Esophagus (tissue), 2 donors: Measurements from ENCODE around the gene DHFR. TPM values are rescaled to one million over a fixed set of nuclear protein-coding genes. Genes with fewer than 3 reads are reported as not detected.
"Not testable (repeated sequence)": the region's sequence is repeated elsewhere in the genome, so short reads cannot be mapped to it uniquely, and the experiment has no call there.

Source experiments
- H3K27ac ChIP-seq, 2 donors: one replicate each; pipeline ENCODE4 v1.5.1; 2013; ENCODE audit warnings: low read depth in 2 of 2, mild to moderate bottlenecking in 2 of 2, inconsistent platforms in 1 of 2, low read length in 1 of 2, moderate library complexity in 1 of 2
- H3K27me3 ChIP-seq, 2 donors: one replicate each; pipeline ENCODE4 v1.6.1; 2013; ENCODE audit warnings: low read length in 2 of 2, control low read depth in 1 of 2, mild to moderate bottlenecking in 1 of 2; ENCODE audit not compliant: insufficient read depth in 2 of 2, control insufficient read depth in 1 of 2
- H3K36me3 ChIP-seq, 2 donors: one replicate each; pipeline ENCODE4 v1.6.1; 2013; ENCODE audit warnings: low read length in 1 of 2; ENCODE audit not compliant: control insufficient read depth in 2 of 2, insufficient read depth in 2 of 2
- H3K4me1 ChIP-seq, 2 donors: one replicate each; pipeline ENCODE4 v1.6.1; 2013; ENCODE audit warnings: low read length in 1 of 2; ENCODE audit not compliant: control insufficient read depth in 2 of 2, insufficient read depth in 2 of 2
- H3K4me3 ChIP-seq, 2 donors: one replicate each; pipeline ENCODE4 v1.5.1; 2013; ENCODE audit warnings: low read length in 2 of 2, mild to moderate bottlenecking in 2 of 2, low read depth in 1 of 2, moderate library complexity in 1 of 2
- H3K9me3 ChIP-seq, 2 donors: one replicate each; pipeline ENCODE4 v1.6.1; 2013; ENCODE audit warnings: mild to moderate bottlenecking in 2 of 2, low read depth in 1 of 2, low read length in 1 of 2, moderate library complexity in 1 of 2; ENCODE audit not compliant: control insufficient read depth in 2 of 2, insufficient read depth in 1 of 2
- WGBS, 2 donors: extraction: QIAGEN DNeasy Blood & Tissue Kit; methylation state at CpG; one replicate each; pipeline ENCODE4 v1.1.7; 2013; 5-methylcytosine and 5-hydroxymethylcytosine counted together
- polyA plus RNA-seq, 2 donors: library from polyadenylated mRNA; stranded (reverse); fragments of 200-250 nt; gene quantifications; one replicate each; pipeline ENCODE4 v1.2.3, GENCODE V29; 2013
- donor health status: healthy with polysubstance abuse.
- donor health status: Bipolar disorder and iron deficiency.

DHFR gene
- polyA plus RNA-seq, 2 donors = 10.0 to 12.1 TPM

- H3K9me3 ChIP-seq = no peaks in the 10 kb centered on the region
- H3K4me3 ChIP-seq = no peak overlapping the region
- no peaks in the 10 kb centered on the region for H3K4me1 ChIP-seq
- H3K36me3 ChIP-seq = no peaks in the 10 kb centered on the region
- WGBS, 2 donors = 73 to 84% methylated on average over 4 of the region's 4 CpGs
- H3K27ac ChIP-seq = no peak overlapping the region
- H3K27me3 ChIP-seq = no peaks in the 10 kb centered on the region
These were observed 34.1 kb upstream of the DHFR start for GRCh38 chr5:80688648-80689420.

DNA sequence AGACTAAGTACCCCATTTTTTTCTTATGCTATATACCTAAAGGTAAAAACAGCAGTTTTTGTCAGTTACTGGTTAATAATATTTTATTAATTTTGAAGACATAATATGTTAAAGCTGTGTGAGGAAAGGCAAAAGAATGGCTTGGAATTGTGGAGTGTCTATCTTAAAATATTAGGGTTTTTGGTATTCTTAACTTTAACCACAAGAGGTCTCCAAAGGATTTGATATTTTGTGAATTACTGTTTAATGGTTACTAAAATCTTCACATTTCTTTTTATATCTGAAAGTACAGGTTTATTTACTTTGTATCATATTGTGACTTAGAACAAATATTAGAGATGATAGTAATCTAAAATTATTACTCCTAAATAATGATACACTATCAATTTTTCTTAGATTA lies 32.0 kb upstream of the DHFR start:
- H3K9me3 ChIP-seq = no peaks in the 10 kb centered on the region
- H3K27me3 ChIP-seq = no peaks in the 10 kb centered on the region
- no peak overlapping the region for H3K27ac ChIP-seq
- no peak overlapping the region for H3K4me3 ChIP-seq
- H3K36me3 ChIP-seq = no peaks in the 10 kb centered on the region
- H3K4me1 ChIP-seq = no peaks in the 10 kb centered on the region

GRCh38 chr5:80676706-80677105 lies 21.9 kb upstream of the DHFR start:
- no peak overlapping the region for H3K27ac ChIP-seq
- no peaks in the 10 kb centered on the region for H3K4me1 ChIP-seq
- H3K36me3 ChIP-seq = peaks cover 0 to 5% of the 10 kb centered on the region in 2 donors
- H3K27me3 ChIP-seq = no peaks in the 10 kb centered on the region
- no peak overlapping the region for H3K4me3 ChIP-seq
- 75 to 78% methylated on average over 6 of the region's 6 CpGs for WGBS, 2 donors
- no peaks in the 10 kb centered on the region for H3K9me3 ChIP-seq

DNA sequence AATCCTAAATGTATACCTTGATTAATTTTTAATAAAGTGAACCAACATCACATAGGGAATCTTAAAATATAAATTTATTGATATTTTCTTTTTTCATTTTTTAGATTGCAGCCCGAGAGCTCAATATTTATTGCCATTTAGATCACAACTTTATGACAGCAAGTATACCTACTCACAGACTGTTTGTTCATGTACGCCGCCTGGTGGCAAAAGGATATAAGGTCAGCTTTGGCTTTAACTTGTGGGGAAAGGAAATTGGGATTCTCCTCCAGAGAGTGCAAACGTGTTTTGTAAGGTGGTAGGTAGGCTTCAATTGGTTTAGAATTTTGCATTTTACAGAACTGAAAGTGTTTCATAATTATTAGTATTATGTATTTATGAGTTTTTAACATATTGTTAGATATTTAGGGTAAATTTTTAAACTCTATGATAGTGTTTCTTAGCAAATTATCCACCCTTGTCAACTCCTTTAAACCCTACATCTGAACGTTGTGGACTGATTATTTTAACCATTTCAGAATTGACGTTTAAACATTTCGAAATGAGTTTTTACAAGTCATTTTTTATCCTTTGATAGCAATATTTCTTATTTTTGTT lies 17.5 kb upstream of the DHFR start:
- H3K27ac ChIP-seq = no peak overlapping the region
- H3K9me3 ChIP-seq = no peaks in the 10 kb centered on the region
- no peaks in the 10 kb centered on the region for H3K27me3 ChIP-seq
- H3K4me1 ChIP-seq = peaks cover 0 to 3% of the 10 kb centered on the region in 2 donors
- H3K4me3 ChIP-seq = no peak overlapping the region
- 27 to 28% methylated on average over 7 of the region's 7 CpGs for WGBS, 2 donors
- peaks cover 0 to 11% of the 10 kb centered on the region in 2 donors for H3K36me3 ChIP-seq

DNA sequence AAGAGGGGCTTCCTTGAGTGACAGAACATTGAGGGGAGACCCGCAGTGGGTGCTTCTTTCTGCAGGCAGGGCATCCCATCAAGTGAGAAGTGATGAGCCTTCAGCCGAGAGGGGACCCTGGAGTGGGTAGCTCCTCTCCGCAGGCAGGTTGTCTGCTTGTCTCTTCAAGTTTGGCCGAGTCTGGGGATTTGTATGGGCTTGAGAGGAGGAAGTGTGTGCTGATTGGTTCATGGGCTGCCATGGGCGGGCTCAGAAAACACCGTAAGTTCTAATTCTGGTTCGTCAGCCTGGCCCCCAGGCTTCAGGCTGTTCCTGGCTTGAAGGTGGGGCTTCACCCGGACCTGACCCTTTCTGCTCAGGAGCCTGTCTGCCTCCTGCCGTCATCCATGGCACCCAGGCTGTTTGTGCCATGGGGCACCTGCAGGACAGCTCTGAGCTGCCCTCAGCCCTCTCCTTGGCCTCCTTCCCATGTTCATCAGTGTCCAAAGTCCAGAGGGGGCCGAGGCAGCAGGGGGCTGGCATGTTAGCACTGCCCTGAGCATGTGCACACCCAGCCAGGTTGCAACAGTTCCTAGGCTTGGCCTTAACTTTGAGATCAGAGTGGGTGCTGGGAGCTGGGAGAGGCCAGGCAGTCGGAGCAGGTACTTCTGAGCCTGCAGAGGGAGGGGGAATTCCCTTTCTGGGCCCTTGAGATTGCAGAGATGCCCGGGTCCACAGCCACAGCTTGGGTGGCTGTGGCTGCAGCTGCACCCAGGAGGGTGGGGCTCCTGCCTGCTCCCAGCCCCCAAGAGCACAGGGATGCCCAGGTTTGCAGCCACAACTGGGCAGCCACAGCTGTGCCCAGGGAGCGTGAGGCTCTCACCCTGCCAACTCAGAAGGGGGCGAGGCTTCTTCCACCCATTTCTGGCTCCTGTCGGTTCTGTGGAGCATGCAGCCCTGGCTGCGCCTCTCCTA lies 13.5 kb upstream of the DHFR start:
- Histone ChIP-seq H3K4me1 (peaks cover 0 to 3% of the 10 kb centered on the region in 2 donors), H3K27me3 (no peaks in the 10 kb centered on the region), H3K36me3 (peaks cover 0 to 14% of the 10 kb centered on the region in 2 donors), H3K9me3 (no peaks in the 10 kb centered on the region), H3K4me3 (no peak overlapping the region), H3K27ac (no peak overlapping the region)
- 82 to 84% methylated on average over 16 of the region's 16 CpGs for WGBS, 2 donors

DNA sequence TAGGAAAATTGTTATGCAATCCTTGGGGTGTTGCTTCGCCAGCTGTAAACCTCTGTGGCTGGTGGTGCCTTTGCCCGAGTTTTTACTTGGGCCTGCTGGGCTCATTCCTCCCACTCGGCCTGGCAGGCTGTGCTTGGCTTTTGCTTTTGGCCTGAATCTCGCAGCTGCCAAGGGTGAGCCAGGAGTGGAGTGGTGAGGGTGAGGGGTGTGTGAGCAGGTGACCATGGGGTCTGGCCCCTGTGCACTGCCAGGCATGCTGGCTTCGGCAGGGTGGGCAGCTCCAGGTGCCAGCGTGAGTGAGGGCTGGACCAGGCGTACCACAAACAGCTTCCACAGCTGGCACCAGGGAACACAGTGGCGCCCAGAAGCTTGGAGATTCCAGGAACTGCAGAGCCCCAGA lies 12.6 kb upstream of the DHFR start:
- WGBS, 2 donors = 92 to 93% methylated on average over 8 of the region's 8 CpGs
- Histone ChIP-seq H3K9me3 (no peaks in the 10 kb centered on the region), H3K27me3 (no peaks in the 10 kb centered on the region), H3K4me3 (no peak overlapping the region), H3K4me1 (peaks cover 0 to 3% of the 10 kb centered on the region in 2 donors), H3K27ac (no peak overlapping the region), H3K36me3 (peaks cover 0 to 14% of the 10 kb centered on the region in 2 donors)

GRCh38 chr5:80665057-80665456 lies 10.3 kb upstream of the DHFR start:
- H3K4me3 ChIP-seq = no peak overlapping the region
- peaks cover 0 to 14% of the 10 kb centered on the region in 2 donors for H3K36me3 ChIP-seq
- H3K9me3 ChIP-seq = no peaks in the 10 kb centered on the region
- 83 to 95% methylated on average over 4 of the region's 4 CpGs for WGBS, 2 donors
- H3K27ac ChIP-seq = no peak overlapping the region
- peaks cover 0 to 3% of the 10 kb centered on the region in 2 donors for H3K4me1 ChIP-seq
- H3K27me3 ChIP-seq = no peaks in the 10 kb centered on the region

- no peak overlapping the region for H3K27ac ChIP-seq
- H3K36me3 ChIP-seq = peaks cover 2 to 3% of the 10 kb centered on the region in 2 donors
- no peaks in the 10 kb centered on the region for H3K9me3 ChIP-seq
- H3K4me1 ChIP-seq = no peaks in the 10 kb centered on the region
- H3K27me3 ChIP-seq = no peaks in the 10 kb centered on the region
- H3K4me3 ChIP-seq = no peak overlapping the region
- 89 to 95% methylated on average over 1 of the region's 1 CpG for WGBS, 2 donors
These were observed 7.3 kb upstream of the DHFR start for GRCh38 chr5:80662108-80662507.

DNA sequence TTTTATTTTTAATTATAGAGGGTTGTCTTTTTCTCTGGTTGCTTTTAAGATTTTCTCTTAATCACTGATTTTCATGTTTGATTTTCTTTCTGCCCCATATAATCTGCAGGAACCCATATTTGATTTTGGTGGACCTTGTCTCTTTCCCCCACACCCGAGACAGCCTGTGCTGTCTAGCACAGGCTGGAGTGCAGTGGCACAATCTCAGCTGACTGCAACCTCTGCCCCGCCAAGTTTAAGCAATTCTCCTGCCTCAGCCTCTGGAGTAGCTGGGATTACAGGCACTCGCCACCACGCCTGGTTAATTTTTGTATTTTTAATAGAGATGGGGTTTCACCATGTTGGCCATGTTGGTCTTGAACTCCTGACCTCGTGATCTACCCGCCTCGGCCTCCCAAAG lies 5.9 kb upstream of the DHFR start:
- not testable (repeated sequence) for H3K36me3 ChIP-seq, H3K27me3 ChIP-seq, H3K4me3 ChIP-seq, H3K4me1 ChIP-seq, H3K9me3 ChIP-seq, H3K27ac ChIP-seq
- WGBS, 2 donors = 95% methylated on average over 7 of the region's 7 CpGs
